GM12865 (cell line): ENCODE measurements around the gene RNASEL.

Experiments
- DNase-seq: peaks from one replicate; pipeline ENCODE4 v3.0.0; 2010; ENCODE audit warnings: low read depth
- H3K4me3 ChIP-seq: 2 replicates; pipeline ENCODE4 v1.5.1; 2011; ENCODE audit warnings: mild to moderate bottlenecking, low read depth, low read length, control low read depth
- TF ChIP-seq, protein P1 (sequence below): IDR thresholded peaks from 2 replicates; pipeline ENCODE4 v1.5.1; 2011; ENCODE audit warnings: low read length, control low read depth, low read depth, inconsistent platforms; ENCODE audit not compliant: insufficient read depth; ENCODE audit errors: missing control alignments

The RNASEL gene

GRCh38 chr1:182564406-182565004 lies 24.6 kb downstream of the RNASEL start:
- TF ChIP-seq, protein P1, sequence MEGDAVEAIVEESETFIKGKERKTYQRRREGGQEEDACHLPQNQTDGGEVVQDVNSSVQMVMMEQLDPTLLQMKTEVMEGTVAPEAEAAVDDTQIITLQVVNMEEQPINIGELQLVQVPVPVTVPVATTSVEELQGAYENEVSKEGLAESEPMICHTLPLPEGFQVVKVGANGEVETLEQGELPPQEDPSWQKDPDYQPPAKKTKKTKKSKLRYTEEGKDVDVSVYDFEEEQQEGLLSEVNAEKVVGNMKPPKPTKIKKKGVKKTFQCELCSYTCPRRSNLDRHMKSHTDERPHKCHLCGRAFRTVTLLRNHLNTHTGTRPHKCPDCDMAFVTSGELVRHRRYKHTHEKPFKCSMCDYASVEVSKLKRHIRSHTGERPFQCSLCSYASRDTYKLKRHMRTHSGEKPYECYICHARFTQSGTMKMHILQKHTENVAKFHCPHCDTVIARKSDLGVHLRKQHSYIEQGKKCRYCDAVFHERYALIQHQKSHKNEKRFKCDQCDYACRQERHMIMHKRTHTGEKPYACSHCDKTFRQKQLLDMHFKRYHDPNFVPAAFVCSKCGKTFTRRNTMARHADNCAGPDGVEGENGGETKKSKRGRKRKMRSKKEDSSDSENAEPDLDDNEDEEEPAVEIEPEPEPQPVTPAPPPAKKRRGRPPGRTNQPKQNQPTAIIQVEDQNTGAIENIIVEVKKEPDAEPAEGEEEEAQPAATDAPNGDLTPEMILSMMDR, result no peak
- no peak for DNase-seq
- no peak overlapping the region for H3K4me3 ChIP-seq

GRCh38 chr1:182563095-182563494 lies 26.0 kb downstream of the RNASEL start:
- no peak overlapping the region for H3K4me3 ChIP-seq
- DNase-seq, result no peak
- TF ChIP-seq, protein P1, result no peak

DNA sequence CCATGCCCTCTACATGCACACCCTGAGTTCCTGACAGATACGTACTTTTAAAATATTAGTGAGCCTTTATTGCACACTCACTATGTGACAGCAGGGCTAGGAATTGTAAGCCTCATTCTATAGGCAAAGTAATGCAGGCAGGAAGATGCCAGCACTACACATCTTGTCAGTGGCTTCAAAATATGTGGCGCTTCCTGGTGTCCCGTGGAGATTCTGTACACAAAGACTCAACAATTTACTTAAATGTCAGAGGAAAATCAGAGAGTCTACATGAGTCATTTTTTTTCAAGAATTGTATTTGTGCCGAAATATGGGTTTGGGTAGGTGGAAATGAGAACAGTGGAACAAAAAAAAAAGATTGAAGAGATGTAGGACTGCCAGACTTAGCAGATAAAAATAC lies 27.6 kb downstream of the RNASEL start:
- TF ChIP-seq, protein P1, result no peak
- H3K4me3 ChIP-seq, result no peak overlapping the region
- no peak for DNase-seq

DNA sequence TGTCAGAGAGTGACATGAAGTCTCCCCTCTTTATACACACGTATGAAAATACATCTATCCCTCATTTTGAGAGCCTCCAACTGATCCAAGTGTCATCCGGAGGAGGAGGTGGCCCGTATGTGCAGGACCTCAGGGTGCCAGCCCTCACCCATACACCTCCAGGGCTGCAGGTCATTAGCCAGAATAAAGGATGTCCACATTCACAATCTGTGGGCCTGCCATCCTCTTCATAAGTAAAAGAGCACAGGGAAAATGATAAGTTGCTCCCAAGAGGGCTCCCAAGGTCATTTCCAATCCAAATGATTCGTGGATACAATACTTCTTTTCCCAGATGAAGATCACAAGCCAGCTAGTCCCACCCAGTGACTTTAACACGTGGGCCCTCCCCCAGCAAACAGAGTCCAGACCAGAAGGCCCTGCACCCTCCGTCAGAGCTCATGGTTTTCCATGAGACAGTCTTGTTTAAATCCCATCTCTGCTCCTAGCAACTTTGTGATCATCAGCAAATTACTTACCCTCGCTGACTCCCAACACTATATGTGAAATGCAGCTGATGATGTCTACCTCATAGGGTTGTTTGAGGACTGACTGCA lies 28.6 kb downstream of the RNASEL start:
- no peak for DNase-seq
- H3K4me3 ChIP-seq, result no peak overlapping the region
- TF ChIP-seq, protein P1, result no peak

- DNase-seq, result no peak
- no peak overlapping the region for H3K4me3 ChIP-seq
- TF ChIP-seq, protein P1, result no peak
Observed at GRCh38 chr1:182556279-182556678, 32.8 kb downstream of the RNASEL start.

GRCh38 chr1:182555493-182555892 lies 33.6 kb downstream of the RNASEL start:
- no peak for DNase-seq
- H3K4me3 ChIP-seq, result no peak overlapping the region
- TF ChIP-seq, protein P1, result no peak

- no peak overlapping the region for H3K4me3 ChIP-seq
- no peak for DNase-seq
- TF ChIP-seq, protein P1, result no peak
Observed at GRCh38 chr1:182552527-182552926, 36.5 kb downstream of the RNASEL start.
